ENCODE measurements around the gene PLEKHN1. TPM values are rescaled to one million over a fixed set of nuclear protein-coding genes. Genes with fewer than 3 reads are reported as not detected.

PLEKHN1 gene
- polyA plus RNA-seq, 1 of the 3 experiments (the other 2 are of a cell fraction) = not detected

DNA sequence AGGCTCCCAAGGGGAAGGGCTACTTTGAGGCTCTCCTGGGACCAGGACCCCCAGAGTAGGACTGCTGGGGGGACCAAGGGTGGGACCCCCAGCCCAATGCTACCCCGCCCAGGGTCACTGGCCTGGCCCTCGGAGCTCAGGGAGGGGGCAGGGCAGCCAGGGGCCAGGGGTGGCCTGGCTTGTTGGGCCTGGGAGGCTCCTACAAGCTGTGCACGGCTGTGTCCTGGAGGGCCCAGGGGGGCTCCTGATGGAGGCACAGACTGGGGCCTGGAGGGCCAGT lies 31.4 kb downstream of the PLEKHN1 start:
- no peaks in the 10 kb centered on the region for H4K20me1 ChIP-seq (ENCODE audit: insufficient read depth)
- no peak overlapping the region for H3K4me3 ChIP-seq (ENCODE audit: low read depth in 2 of 2, low read length in 1 of 2)
- DNase-seq = no peak
- CTCF ChIA-PET = interaction anchor here (0.6 to 13.2 kb wide), 7 partner anchors 8 to 92 kb away, joined by 3 to 246 read pairs (median 4); partner anchors contain the start of gene PERM1
- H3K36me3 ChIP-seq (replicated peaks in 1 of 2; ENCODE audit: control insufficient read depth in 1 of 2, insufficient read depth in 2 of 2, low read length in 1 of 2) = no peaks in the 10 kb centered on the region
- H3K27ac ChIP-seq (ENCODE audit: low read depth in 2 of 2, low read length in 1 of 2) = no peak overlapping the region
- no peaks in the 10 kb centered on the region for H3K79me2 ChIP-seq (ENCODE audit: insufficient read depth)
- no peaks in the 10 kb centered on the region for H3F3A ChIP-seq (replicated peaks; ENCODE audit: insufficient read depth)
- H3K27me3 ChIP-seq (ENCODE audit: insufficient read depth) = peaks cover 12% of the 10 kb centered on the region; the same call in 1 of the 2 replicates
- WGBS (ENCODE audit: low lambda C conversion rate) = no CpG with 5 or more reads among the region's 3 CpGs
- no peak overlapping the region for H2AFZ ChIP-seq (ENCODE audit: low read depth)
- H3K4me1 ChIP-seq (ENCODE audit: control insufficient read depth in 1 of 2, insufficient read depth in 2 of 2, low read depth in 1 of 2, low read length in 1 of 2) = peaks cover 0 to 11% of the 10 kb centered on the region in 2 experiments; a peak in 1 of 4 replicates
- POLR2A ChIA-PET = no interaction called here
- H3K9me2 ChIP-seq = no peaks in the 10 kb centered on the region
- H3K9me3 ChIP-seq = no peaks in the 10 kb centered on the region
- no peak overlapping the region for H3K9ac ChIP-seq
- H3K4me2 ChIP-seq = no peak overlapping the region
- TF ChIP-seq, protein P1, sequence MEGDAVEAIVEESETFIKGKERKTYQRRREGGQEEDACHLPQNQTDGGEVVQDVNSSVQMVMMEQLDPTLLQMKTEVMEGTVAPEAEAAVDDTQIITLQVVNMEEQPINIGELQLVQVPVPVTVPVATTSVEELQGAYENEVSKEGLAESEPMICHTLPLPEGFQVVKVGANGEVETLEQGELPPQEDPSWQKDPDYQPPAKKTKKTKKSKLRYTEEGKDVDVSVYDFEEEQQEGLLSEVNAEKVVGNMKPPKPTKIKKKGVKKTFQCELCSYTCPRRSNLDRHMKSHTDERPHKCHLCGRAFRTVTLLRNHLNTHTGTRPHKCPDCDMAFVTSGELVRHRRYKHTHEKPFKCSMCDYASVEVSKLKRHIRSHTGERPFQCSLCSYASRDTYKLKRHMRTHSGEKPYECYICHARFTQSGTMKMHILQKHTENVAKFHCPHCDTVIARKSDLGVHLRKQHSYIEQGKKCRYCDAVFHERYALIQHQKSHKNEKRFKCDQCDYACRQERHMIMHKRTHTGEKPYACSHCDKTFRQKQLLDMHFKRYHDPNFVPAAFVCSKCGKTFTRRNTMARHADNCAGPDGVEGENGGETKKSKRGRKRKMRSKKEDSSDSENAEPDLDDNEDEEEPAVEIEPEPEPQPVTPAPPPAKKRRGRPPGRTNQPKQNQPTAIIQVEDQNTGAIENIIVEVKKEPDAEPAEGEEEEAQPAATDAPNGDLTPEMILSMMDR (IDR thresholded peaks at IDR 0.05) = no peak
- TF ChIP-seq RCOR1 (IDR thresholded peaks at IDR 0.05; ENCODE audit: low read length) (no peak), RXRA (IDR thresholded peaks at IDR 0.05; ENCODE audit: borderline replicate concordance, low read depth) (no peak), MEF2A (IDR thresholded peaks at IDR 0.05; ENCODE audit: borderline replicate concordance, low read depth) (no peak), SIN3A (IDR thresholded peaks at IDR 0.05; ENCODE audit: borderline replicate concordance, low read depth, low read length) (no peak), FOXM1 (IDR thresholded peaks at IDR 0.05; ENCODE audit: low read depth) (no peak), EZH2phosphoT487 (IDR thresholded peaks at IDR 0.05; ENCODE audit: borderline replicate concordance, low read depth) (no peak)
- TF ChIP-seq, protein P2, sequence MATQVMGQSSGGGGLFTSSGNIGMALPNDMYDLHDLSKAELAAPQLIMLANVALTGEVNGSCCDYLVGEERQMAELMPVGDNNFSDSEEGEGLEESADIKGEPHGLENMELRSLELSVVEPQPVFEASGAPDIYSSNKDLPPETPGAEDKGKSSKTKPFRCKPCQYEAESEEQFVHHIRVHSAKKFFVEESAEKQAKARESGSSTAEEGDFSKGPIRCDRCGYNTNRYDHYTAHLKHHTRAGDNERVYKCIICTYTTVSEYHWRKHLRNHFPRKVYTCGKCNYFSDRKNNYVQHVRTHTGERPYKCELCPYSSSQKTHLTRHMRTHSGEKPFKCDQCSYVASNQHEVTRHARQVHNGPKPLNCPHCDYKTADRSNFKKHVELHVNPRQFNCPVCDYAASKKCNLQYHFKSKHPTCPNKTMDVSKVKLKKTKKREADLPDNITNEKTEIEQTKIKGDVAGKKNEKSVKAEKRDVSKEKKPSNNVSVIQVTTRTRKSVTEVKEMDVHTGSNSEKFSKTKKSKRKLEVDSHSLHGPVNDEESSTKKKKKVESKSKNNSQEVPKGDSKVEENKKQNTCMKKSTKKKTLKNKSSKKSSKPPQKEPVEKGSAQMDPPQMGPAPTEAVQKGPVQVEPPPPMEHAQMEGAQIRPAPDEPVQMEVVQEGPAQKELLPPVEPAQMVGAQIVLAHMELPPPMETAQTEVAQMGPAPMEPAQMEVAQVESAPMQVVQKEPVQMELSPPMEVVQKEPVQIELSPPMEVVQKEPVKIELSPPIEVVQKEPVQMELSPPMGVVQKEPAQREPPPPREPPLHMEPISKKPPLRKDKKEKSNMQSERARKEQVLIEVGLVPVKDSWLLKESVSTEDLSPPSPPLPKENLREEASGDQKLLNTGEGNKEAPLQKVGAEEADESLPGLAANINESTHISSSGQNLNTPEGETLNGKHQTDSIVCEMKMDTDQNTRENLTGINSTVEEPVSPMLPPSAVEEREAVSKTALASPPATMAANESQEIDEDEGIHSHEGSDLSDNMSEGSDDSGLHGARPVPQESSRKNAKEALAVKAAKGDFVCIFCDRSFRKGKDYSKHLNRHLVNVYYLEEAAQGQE (IDR thresholded peaks at IDR 0.05; ENCODE audit: low read depth, low read length) = no peak

DNA sequence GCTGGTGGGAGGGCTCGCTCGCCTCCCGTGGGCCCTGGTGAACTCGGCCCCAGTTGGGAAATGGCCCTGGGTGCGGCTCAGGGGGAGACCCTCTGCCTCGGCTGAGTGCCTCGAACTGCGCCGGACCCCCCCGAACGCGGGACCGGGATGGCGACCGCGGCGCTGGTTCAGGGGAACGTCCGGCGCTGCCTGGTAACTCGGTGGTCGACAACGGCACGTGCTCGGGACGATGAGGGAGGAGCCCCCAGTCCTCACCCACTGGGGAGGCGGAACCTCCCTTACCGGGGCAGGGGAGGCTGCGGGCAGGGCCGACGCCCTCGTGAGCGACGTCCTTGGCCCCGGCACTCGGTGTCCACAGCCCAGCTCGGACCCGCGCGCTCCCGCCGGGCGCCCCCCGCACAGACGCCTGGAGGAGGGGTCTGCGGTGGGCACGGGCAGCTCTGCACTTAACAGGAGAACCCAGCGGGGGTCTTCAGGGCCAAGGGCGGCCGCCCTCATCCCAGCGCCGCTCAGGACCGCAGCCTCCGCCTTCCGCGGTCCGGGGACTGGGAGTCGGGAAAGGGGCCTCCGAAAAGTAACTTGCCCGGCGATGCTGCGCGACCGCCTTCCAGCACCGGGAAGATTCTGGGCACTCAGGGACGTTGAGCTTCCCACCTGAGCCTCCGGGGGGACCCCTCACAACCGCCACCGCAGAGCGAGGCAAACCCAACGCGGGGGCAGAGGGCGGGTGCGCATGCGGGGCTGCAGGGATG lies 31.9 kb downstream of the PLEKHN1 start:
- Histone ChIP-seq H3K4me3 (ENCODE audit: low read depth in 2 of 2, low read length in 1 of 2) (no peak overlapping the region), H3F3A (replicated peaks; ENCODE audit: insufficient read depth) (no peaks in the 10 kb centered on the region), H2AFZ (ENCODE audit: low read depth) (no peak overlapping the region), H4K20me1 (ENCODE audit: insufficient read depth) (no peaks in the 10 kb centered on the region), H3K9me2 (no peaks in the 10 kb centered on the region), H3K4me2 (no peak overlapping the region), H3K36me3 (replicated peaks in 1 of 2; ENCODE audit: control insufficient read depth in 1 of 2, insufficient read depth in 2 of 2, low read length in 1 of 2) (no peaks in the 10 kb centered on the region), H3K27me3 (ENCODE audit: insufficient read depth) (peaks cover 12% of the 10 kb centered on the region; the same call in 1 of the 2 replicates), H3K27ac (ENCODE audit: low read depth in 2 of 2, low read length in 1 of 2) (no peak overlapping the region), H3K9me3 (no peaks in the 10 kb centered on the region), H3K4me1 (ENCODE audit: control insufficient read depth in 1 of 2, insufficient read depth in 2 of 2, low read depth in 1 of 2, low read length in 1 of 2) (peaks cover 0 to 11% of the 10 kb centered on the region in 2 experiments; a peak in 1 of 4 replicates), H3K9ac (no peak overlapping the region), H3K79me2 (ENCODE audit: insufficient read depth) (no peaks in the 10 kb centered on the region)
- TF ChIP-seq, protein P2 (IDR thresholded peaks at IDR 0.05; ENCODE audit: low read depth, low read length) = no peak
- TF ChIP-seq YY1 (IDR thresholded peaks at IDR 0.05; ENCODE audit: low read depth) = no peak
- TF ChIP-seq RFX5 (IDR thresholded peaks at IDR 0.05; ENCODE audit: low read length) = no peak
- no peak for TF ChIP-seq ELF1 (IDR thresholded peaks at IDR 0.05)
- TF ChIP-seq FOSL2 (IDR thresholded peaks at IDR 0.05; ENCODE audit: borderline replicate concordance, low read depth) = no peak
- TF ChIP-seq POLR2AphosphoS5 (IDR thresholded peaks at IDR 0.05; ENCODE audit: low read depth, low read length) = no peak
- TF ChIP-seq, protein P1 (IDR thresholded peaks at IDR 0.05) = no peak
- WGBS (ENCODE audit: low lambda C conversion rate) = 18% methylated on average over 16 of the region's 75 CpGs
- CTCF ChIA-PET = interaction anchor here (0.5 to 13.2 kb wide), 8 partner anchors 9 to 93 kb away, joined by 3 to 246 read pairs (median 3); partner anchors contain the start of gene PERM1
- peak; percentile 56 for DNase-seq
- POLR2A ChIA-PET = no interaction called here

Data from SK-N-SH (cell line).